GM21723 (cell line): Measurements from ENCODE around the gene PCDHGA8.
"Not testable (repeated sequence)": the region's sequence is repeated elsewhere in the genome, so short reads cannot be mapped to it uniquely, and the experiment has no call there.

Experiments
- ATAC-seq: cut with Tn5 transposase; IDR thresholded peaks from one replicate; pipeline ENCODE4 v1.9.1; 2021; ENCODE audit warnings: mild to moderate bottlenecking, moderate library complexity; ENCODE audit not compliant: unreplicated experiment

The PCDHGA8 gene

GRCh38 chr5:141369994-141370848, 22.2 kb upstream of the PCDHGA8 start, which contains the start of gene PCDHGB3:
Gene PCDHGB3, plus strand, starts transcription at chr5:141370242. Its CDS starts 153 bp downstream, at chr5:141370395.
- ATAC-seq: peak; percentile 97

- ATAC-seq: no peak
Measured at GRCh38 chr5:141371572-141372475, 20.6 kb upstream of the PCDHGA8 start.

- ATAC-seq: no peak
Measured at GRCh38 chr5:141373673-141374317, 18.6 kb upstream of the PCDHGA8 start, which contains the start of gene PCDHGA6. Gene PCDHGA6, plus strand, starts transcription at chr5:141373891. Its CDS starts 193 bp downstream, at chr5:141374084.

- ATAC-seq: no peak
Measured at GRCh38 chr5:141374627-141375026, 17.8 kb upstream of the PCDHGA8 start.

- not testable (repeated sequence) for ATAC-seq
Measured at GRCh38 chr5:141375444-141376155, 16.8 kb upstream of the PCDHGA8 start.

- no peak for ATAC-seq
Measured at GRCh38 chr5:141382469-141383294, 9.8 kb upstream of the PCDHGA8 start, which contains the start of gene PCDHGA7. Gene PCDHGA7, plus strand, starts transcription at chr5:141382742. Its CDS starts 158 bp downstream, at chr5:141382900.

- ATAC-seq: no peak
Measured at GRCh38 chr5:141383345-141383744, 9.1 kb upstream of the PCDHGA8 start.

GRCh38 chr5:141384471-141385267, 7.8 kb upstream of the PCDHGA8 start:
- no peak for ATAC-seq

GRCh38 chr5:141387557-141388311, 4.7 kb upstream of the PCDHGA8 start, which contains the start of gene PCDHGB4:
Gene PCDHGB4, plus strand, starts transcription at chr5:141387698. Its CDS starts 187 bp downstream, at chr5:141387885.
- ATAC-seq: not testable (repeated sequence)

GRCh38 chr5:141388661-141389060, 3.8 kb upstream of the PCDHGA8 start:
- no peak for ATAC-seq

GRCh38 chr5:141389153-141390042, 3.0 kb upstream of the PCDHGA8 start:
- no peak for ATAC-seq

- ATAC-seq: no peak
Measured at GRCh38 chr5:141393267-141393666, 834 bp downstream of the PCDHGA8 start.

- ATAC-seq: not testable (repeated sequence)
Measured at GRCh38 chr5:141394401-141395187, 2.2 kb downstream of the PCDHGA8 start.

GRCh38 chr5:141397756-141398551, 5.5 kb downstream of the PCDHGA8 start, which contains the start of gene PCDHGB5:
Gene PCDHGB5, plus strand, starts transcription at chr5:141397947. Its CDS starts 181 bp downstream, at chr5:141398128.
- ATAC-seq: peak; percentile 99

GRCh38 chr5:141398608-141399007, 6.2 kb downstream of the PCDHGA8 start:
- no peak for ATAC-seq
